Measurements from ENCODE around the gene SLC22A23.

- TF ChIP-seq EP300 (IDR thresholded peaks at IDR 0.05) (no peak), POLR2AphosphoS5 (IDR thresholded peaks at IDR 0.05) (no peak)
Measured at GRCh38 chr6:3222506-3223038, 234.3 kb downstream of the SLC22A23 start.

Data from sigmoid colon (tissue), 4 donors.